ENCODE results near the gene SOX1. TPM values are rescaled to one million over a fixed set of nuclear protein-coding genes. Genes with fewer than 3 reads are reported as not detected.

The SOX1 gene
- total RNA-seq, 1 experiment from 2014 or later, result not detected

- BruUV-seq (replicated peaks), result no TSS peak
- no peak for TF ChIP-seq CTCF (IDR thresholded peaks at IDR 0.05; ENCODE audit: unreplicated experiment)
- H3K27me3 Mint-ChIP-seq (ENCODE audit: unreplicated experiment), result no peaks in the 10 kb centered on the region
- no peak overlapping the region for H3K27ac Mint-ChIP-seq (ENCODE audit: unreplicated experiment)
- intact Hi-C loops (cut with micrococcal nuclease; ENCODE audit: unreplicated experiment), result no loop called here
- H3K4me1 Mint-ChIP-seq (ENCODE audit: low read depth, unreplicated experiment), result no peaks in the 10 kb centered on the region
- CTCF ChIA-PET, result no interaction called here
- H3K36me3 Mint-ChIP-seq (ENCODE audit: insufficient read depth, unreplicated experiment), result no peaks in the 10 kb centered on the region
- no peak for DNase-seq
- peaks cover 2% of the 10 kb centered on the region for H3K9me3 Mint-ChIP-seq (ENCODE audit: low read depth, unreplicated experiment)
- H3K4me3 Mint-ChIP-seq (ENCODE audit: low read depth, unreplicated experiment), result no peak overlapping the region
Observed at GRCh38 chr13:112061367-112062061, 5.4 kb upstream of the SOX1 start.

GRCh38 chr13:112062072-112062567 is 4.8 kb upstream of the SOX1 start:
- Mint-ChIP-seq H3K4me1 (ENCODE audit: low read depth, unreplicated experiment) (no peaks in the 10 kb centered on the region), H3K36me3 (ENCODE audit: insufficient read depth, unreplicated experiment) (no peaks in the 10 kb centered on the region), H3K9me3 (ENCODE audit: low read depth, unreplicated experiment) (peaks cover 2% of the 10 kb centered on the region), H3K27me3 (ENCODE audit: unreplicated experiment) (no peaks in the 10 kb centered on the region), H3K4me3 (ENCODE audit: low read depth, unreplicated experiment) (no peak overlapping the region), H3K27ac (ENCODE audit: unreplicated experiment) (no peak overlapping the region)
- DNase-seq, result no peak
- intact Hi-C loops (cut with micrococcal nuclease; ENCODE audit: unreplicated experiment), result no loop called here
- TF ChIP-seq CTCF (IDR thresholded peaks at IDR 0.05; ENCODE audit: unreplicated experiment), result no peak
- no TSS peak for BruUV-seq (replicated peaks)
- CTCF ChIA-PET, result no interaction called here

- Mint-ChIP-seq H3K27ac (ENCODE audit: unreplicated experiment) (no peak overlapping the region), H3K4me3 (ENCODE audit: low read depth, unreplicated experiment) (no peak overlapping the region), H3K27me3 (ENCODE audit: unreplicated experiment) (no peaks in the 10 kb centered on the region), H3K4me1 (ENCODE audit: low read depth, unreplicated experiment) (no peaks in the 10 kb centered on the region), H3K36me3 (ENCODE audit: insufficient read depth, unreplicated experiment) (no peaks in the 10 kb centered on the region), H3K9me3 (ENCODE audit: low read depth, unreplicated experiment) (peaks cover 2% of the 10 kb centered on the region)
- DNase-seq, result no peak
- BruUV-seq (replicated peaks), result no TSS peak
- CTCF ChIA-PET, result no interaction called here
- intact Hi-C loops (cut with micrococcal nuclease; ENCODE audit: unreplicated experiment), result no loop called here
- TF ChIP-seq CTCF (IDR thresholded peaks at IDR 0.05; ENCODE audit: unreplicated experiment), result no peak
Observed at GRCh38 chr13:112062571-112063570, 4.1 kb upstream of the SOX1 start.

GRCh38 chr13:112063807-112064206 is 3.1 kb upstream of the SOX1 start:
- no TSS peak for BruUV-seq (replicated peaks)
- H3K9me3 Mint-ChIP-seq (ENCODE audit: low read depth, unreplicated experiment), result peaks cover 2% of the 10 kb centered on the region
- no peak for DNase-seq
- no peaks in the 10 kb centered on the region for H3K27me3 Mint-ChIP-seq (ENCODE audit: unreplicated experiment)
- no peak overlapping the region for H3K27ac Mint-ChIP-seq (ENCODE audit: unreplicated experiment)
- intact Hi-C loops (cut with micrococcal nuclease; ENCODE audit: unreplicated experiment), result no loop called here
- H3K4me3 Mint-ChIP-seq (ENCODE audit: low read depth, unreplicated experiment), result no peak overlapping the region
- CTCF ChIA-PET, result no interaction called here
- TF ChIP-seq CTCF (IDR thresholded peaks at IDR 0.05; ENCODE audit: unreplicated experiment), result no peak
- H3K36me3 Mint-ChIP-seq (ENCODE audit: insufficient read depth, unreplicated experiment), result no peaks in the 10 kb centered on the region
- no peaks in the 10 kb centered on the region for H3K4me1 Mint-ChIP-seq (ENCODE audit: low read depth, unreplicated experiment)
